Left lung (tissue), 10 donors: ENCODE results near the gene ARHGDIA. TPM values are rescaled to one million over a fixed set of nuclear protein-coding genes. Genes with fewer than 3 reads are reported as not detected.

ENCODE experiments used
- ATAC-seq: fragments of 200-7000 bp; cut with Tn5 transposase; one replicate; pipeline ENCODE4 v1.9.1; 2020; ENCODE audit warnings: moderate library complexity
- DNase-seq, 4 donors: peaks; one replicate each; pipeline ENCODE4 v3.0.0-alpha.2; 2013 to 2020
- H3K27ac ChIP-seq, 2 donors: fragments of 200-600 bp; sonication (generic) in 1 of 2; one replicate each; pipeline versions ENCODE4 v1.5.0 to v1.8.0; 2020 to 2021
- H3K27me3 ChIP-seq, 2 donors: fragments of 200-600 bp; sonication (generic) in 1 of 2; one replicate each; pipeline versions ENCODE4 v1.5.0 to v1.8.0; 2020 to 2021
- H3K36me3 ChIP-seq, 2 donors: fragments of 200-600 bp; sonication (generic) in 1 of 2; one replicate each; pipeline versions ENCODE4 v1.5.0 to v1.8.0; 2020 to 2021
- H3K4me1 ChIP-seq, 2 donors: fragments of 200-600 bp; one replicate each; pipeline ENCODE4 v1.8.0; 2021
- H3K4me3 ChIP-seq, 2 donors: fragments of 200-600 bp; sonication (generic) in 1 of 2; one replicate each; pipeline versions ENCODE4 v1.5.0 to v1.8.0; 2020 to 2021; ENCODE audit warnings: mild to moderate bottlenecking in 1 of 2
- H3K9me3 ChIP-seq, 2 donors: fragments of 200-600 bp; sonication (generic) in 1 of 2; one replicate each; pipeline versions ENCODE4 v1.5.0 to v1.8.0; 2020 to 2021
- CTCF ChIP-seq, 2 donors: fragments of 200-600 bp; sonication (generic) in 1 of 2; IDR thresholded peaks; one replicate each; pipeline versions ENCODE4 v1.5.0 to v1.8.0; 2021; ENCODE audit warnings: antibody characterized with exemption in 2 of 2
- intact Hi-C, 2 donors: fragments of 100-400 bp; cut with DNase I; formaldehyde crosslinking; loops; one replicate each; pipeline versions ENCODE4 v1.11.2 to v1.14.2; 2022
- polyA plus RNA-seq, 6 donors: library from polyadenylated mRNA; unstranded; fragments of 120-200 nt; gene quantifications; one replicate each; pipeline ENCODE4 v1.2.1, GENCODE V29; 2013; ENCODE audit not compliant: insufficient read length in 6 of 6
- total RNA-seq, 2 donors: library from RNA; stranded (reverse); fragmentation: NEBNext Ultra II Directional; extraction: Animal tissue kit (Norgen Biotek cat#: 25700); gene quantifications; one replicate each; pipeline ENCODE4 v1.2.1, GENCODE V29; 2021
- donor health status: DM: no; HTN: yes; CAD: no.
- donor health status: DM: no; HTN: no; CAD: no.

ARHGDIA gene
- total and polyA plus RNA-seq, 8 donors: 139 to 481 (median 194) TPM

DNA sequence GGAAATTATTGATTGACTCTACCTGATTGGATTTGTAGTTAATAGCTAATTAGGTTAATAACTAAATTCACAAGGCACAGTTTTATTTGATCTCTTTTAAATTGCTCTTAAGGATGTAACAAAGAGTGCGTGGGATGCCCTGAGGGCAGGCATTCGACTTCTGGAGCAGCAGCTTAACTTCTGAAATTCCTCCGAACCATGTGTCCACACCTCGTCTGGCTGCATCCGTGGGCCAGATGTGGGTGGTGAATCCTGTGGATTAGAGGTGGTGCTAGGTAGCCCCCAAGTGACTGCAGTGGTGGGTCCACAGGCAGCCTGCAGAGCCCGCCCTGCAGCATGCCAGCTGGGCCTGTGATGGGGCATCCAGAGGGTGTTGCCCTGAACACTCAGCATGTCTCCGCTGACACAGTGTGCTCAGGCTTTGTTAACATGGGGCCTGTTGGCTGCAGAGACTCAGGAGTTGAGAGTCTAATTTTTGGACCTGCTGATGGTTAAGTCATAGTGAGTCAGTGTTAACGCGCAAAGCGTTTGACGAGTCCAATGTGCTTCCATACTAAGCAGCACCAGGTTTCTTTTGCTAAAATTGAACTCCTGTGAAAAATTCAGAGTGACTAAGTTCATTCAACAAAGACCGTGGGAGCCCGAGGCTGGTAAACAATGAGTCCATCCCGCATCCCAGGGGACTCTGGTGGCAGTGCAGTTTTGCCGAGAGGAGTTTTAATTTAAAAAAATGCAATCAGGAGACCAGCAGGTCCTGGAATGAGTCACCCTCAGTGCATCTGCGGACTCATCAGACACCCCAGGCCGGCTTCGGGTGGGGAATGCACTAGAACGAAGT, 27.1 kb upstream of the ARHGDIA start:
- Histone ChIP-seq H3K27ac (no peak overlapping the region), H3K9me3 (no peaks in the 10 kb centered on the region), H3K4me3 (no peak overlapping the region), H3K4me1 (peaks cover 7 to 22% of the 10 kb centered on the region in 2 donors), H3K36me3 (peaks cover 0 to 74% of the 10 kb centered on the region in 2 donors), H3K27me3 (peaks cover 0 to 22% of the 10 kb centered on the region in 2 donors)
- intact Hi-C loops: no loop called here
- TF ChIP-seq CTCF (IDR thresholded peaks at IDR 0.05): no peak
- no peak for DNase-seq
- ATAC-seq: no peak

GRCh38 chr17:81895400-81895799, 24.3 kb upstream of the ARHGDIA start:
- peaks cover 0 to 69% of the 10 kb centered on the region in 2 donors for H3K36me3 ChIP-seq
- TF ChIP-seq CTCF (IDR thresholded peaks at IDR 0.05): no peak
- no peak overlapping the region for H3K27ac ChIP-seq
- peaks cover 7 to 22% of the 10 kb centered on the region in 2 donors for H3K4me1 ChIP-seq
- ATAC-seq: no peak
- no peaks in the 10 kb centered on the region for H3K9me3 ChIP-seq
- no peaks in the 10 kb centered on the region for H3K27me3 ChIP-seq
- intact Hi-C loops: no loop called here
- no peak for DNase-seq
- H3K4me3 ChIP-seq: no peak overlapping the region

- Histone ChIP-seq H3K27ac (peak overlapping the region; percentile 19 to 96), H3K4me1 (peaks cover 15 to 35% of the 10 kb centered on the region in 2 donors), H3K27me3 (no peaks in the 10 kb centered on the region), H3K36me3 (peaks cover 0 to 65% of the 10 kb centered on the region in 2 donors), H3K4me3 (peak overlapping the region; percentile 75 to 95), H3K9me3 (no peaks in the 10 kb centered on the region)
- TF ChIP-seq CTCF (IDR thresholded peaks at IDR 0.05): no peak
- DNase-seq (no peak), ATAC-seq (no peak)
- intact Hi-C loops: no loop called here
These were observed 20.1 kb upstream of the ARHGDIA start for GRCh38 chr17:81891303-81891552.

GRCh38 chr17:81890447-81891302, 19.5 kb upstream of the ARHGDIA start:
- Histone ChIP-seq H3K4me3 (peak overlapping the region; percentile 75 to 95), H3K9me3 (no peaks in the 10 kb centered on the region), H3K4me1 (peaks cover 15 to 35% of the 10 kb centered on the region in 2 donors), H3K27me3 (no peaks in the 10 kb centered on the region), H3K36me3 (peaks cover 0 to 65% of the 10 kb centered on the region in 2 donors), H3K27ac (peak overlapping the region; percentile 19 to 96)
- intact Hi-C loops: no loop called here
- no peak for ATAC-seq
- DNase-seq: peak in 2 of 4 donors; percentile 11 to 84
- no peak for TF ChIP-seq CTCF (IDR thresholded peaks at IDR 0.05)

GRCh38 chr17:81889602-81890001, 18.5 kb upstream of the ARHGDIA start:
- no peaks in the 10 kb centered on the region for H3K27me3 ChIP-seq
- H3K9me3 ChIP-seq: no peaks in the 10 kb centered on the region
- intact Hi-C loops: no loop called here
- peaks cover 0 to 65% of the 10 kb centered on the region in 2 donors for H3K36me3 ChIP-seq
- TF ChIP-seq CTCF (IDR thresholded peaks at IDR 0.05): no peak
- ATAC-seq (no peak), DNase-seq (no peak)
- H3K27ac ChIP-seq: no peak overlapping the region
- H3K4me1 ChIP-seq: peaks cover 15 to 35% of the 10 kb centered on the region in 2 donors
- H3K4me3 ChIP-seq: peak overlapping the region in 1 of 2 donors; percentile 95
